Stimulated activated CD4-positive, alpha-beta T cell treated with anti-CD3 and anti-CD28 coated beads, TNF-alpha, amount 100 ng/mL, for 48 hours (primary cell): ENCODE measurements around the gene RTN4R.

ENCODE experiments used
- DNase-seq, 3 donors: peaks; one replicate each; pipeline ENCODE4 v3.0.0-alpha.2; 2020; ENCODE audit warnings: low read depth in 3 of 3

Gene RTN4R

GRCh38 chr22:20201837-20202392, 66.2 kb downstream of the RTN4R start:
- no peak for DNase-seq

GRCh38 chr22:20199906-20200305, 68.2 kb downstream of the RTN4R start:
- no peak for DNase-seq

GRCh38 chr22:20199413-20199842, 68.7 kb downstream of the RTN4R start:
- DNase-seq = no peak

- no peak for DNase-seq
Observed at GRCh38 chr22:20198557-20199319, 69.4 kb downstream of the RTN4R start.

- no peak for DNase-seq
Observed at GRCh38 chr22:20197407-20198030, 70.6 kb downstream of the RTN4R start.

GRCh38 chr22:20196094-20196842, 71.8 kb downstream of the RTN4R start:
- DNase-seq = no peak

- DNase-seq = no peak
Observed at GRCh38 chr22:20194681-20195593, 73.2 kb downstream of the RTN4R start.

GRCh38 chr22:20193761-20194494, 74.2 kb downstream of the RTN4R start:
- DNase-seq = no peak

GRCh38 chr22:20192972-20193760, 75.0 kb downstream of the RTN4R start:
- DNase-seq = no peak

- DNase-seq = no peak
Observed at GRCh38 chr22:20192293-20192971, 75.7 kb downstream of the RTN4R start.

- DNase-seq = no peak
Observed at GRCh38 chr22:20191803-20192202, 76.3 kb downstream of the RTN4R start.
